OCI-LY1 (cell line): ENCODE measurements around the gene TNFAIP8L2.

Source experiments
- CTCF ChIP-seq: fragments of 200-600 bp; sonication (generic), shearing (Covaris generic); IDR thresholded peaks from 2 replicates; pipeline ENCODE4 v1.5.1; 2017; ENCODE audit warnings: mild to moderate bottlenecking, antibody characterized with exemption, low read length, moderate library complexity, mixed read lengths
- EZH2 ChIP-seq: fragments of 200-600 bp; sonication (generic), shearing (Covaris generic); IDR thresholded peaks from 2 replicates; pipeline ENCODE4 v1.8.0; 2017; ENCODE audit warnings: borderline replicate concordance, mixed run types, mild to moderate bottlenecking, antibody characterized with exemption, low read length, moderate library complexity, mixed read lengths

- TF ChIP-seq CTCF (no peak), EZH2 (no peak)
These were observed 48.1 kb upstream of the TNFAIP8L2 start for GRCh38 chr1:151108331-151108730.
